ENCODE results near the gene NPY1R. TPM values are rescaled to one million over a fixed set of nuclear protein-coding genes. Genes with fewer than 3 reads are reported as not detected.

NPY1R gene
- not detected for total RNA-seq

DNA sequence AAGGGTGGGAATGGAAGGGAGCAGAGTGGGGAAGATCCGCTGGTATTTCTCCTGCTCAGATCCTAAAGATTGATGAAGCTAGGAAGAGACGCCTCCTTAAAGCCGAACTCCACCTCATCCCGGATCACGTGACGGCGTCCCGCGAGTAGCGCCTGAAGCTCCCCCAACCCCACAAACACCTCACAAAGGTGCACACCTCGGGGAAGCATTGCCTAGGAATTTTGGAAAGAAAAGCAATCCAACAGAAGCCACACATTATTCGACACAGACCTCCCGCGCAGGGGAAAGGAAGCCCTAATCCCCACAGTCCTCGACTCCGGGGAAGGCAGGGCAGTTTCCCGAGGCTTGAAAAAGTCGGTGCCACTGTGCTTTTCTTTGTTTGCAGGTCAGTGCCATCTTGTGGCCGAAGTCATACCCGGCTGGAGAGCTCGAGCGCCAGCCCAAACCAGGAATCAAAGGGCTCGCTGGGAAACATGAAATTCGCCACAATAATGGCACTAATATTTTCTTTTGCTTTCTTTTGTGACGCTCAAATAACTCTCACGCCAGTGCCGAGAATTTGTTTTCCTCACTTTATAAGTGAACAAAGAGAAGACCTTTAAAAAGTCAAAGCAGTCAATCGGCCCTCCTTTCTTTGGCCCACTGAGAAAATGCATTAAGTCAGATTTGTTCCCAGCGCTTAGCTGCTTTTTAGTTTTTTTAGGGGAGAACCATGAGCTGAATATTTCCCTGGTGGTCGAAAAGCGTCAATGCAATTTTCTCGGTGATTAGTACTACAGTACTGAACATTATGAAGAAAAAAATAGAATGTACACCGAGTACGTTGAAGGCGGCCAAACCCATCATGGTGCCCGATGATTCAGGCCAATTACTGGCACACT, at the start of gene NPY1R:
TSS of gene NPY1R (minus strand) at position 71 of the 881 bp plus-strand sequence. CDS start 6,042 bp downstream, outside the sequence.
- no peaks in the 10 kb centered on the region for H3K9me3 Mint-ChIP-seq
- no peaks in the 10 kb centered on the region for H3K36me3 Mint-ChIP-seq
- H3K27me3 Mint-ChIP-seq, result peaks cover 47% of the 10 kb centered on the region
- no peak within 1 kb of the TSS for H3K27ac Mint-ChIP-seq
- ATAC-seq (ENCODE audit: low read depth) (peak; percentile 50), DNase-seq (peak; percentile 39)
- H3K4me3 Mint-ChIP-seq, result peak within 1 kb of the TSS; percentile 73
- POLR2A ChIA-PET, result no interaction called here
- peaks cover 12% of the 10 kb centered on the region for H3K4me1 Mint-ChIP-seq

DNA sequence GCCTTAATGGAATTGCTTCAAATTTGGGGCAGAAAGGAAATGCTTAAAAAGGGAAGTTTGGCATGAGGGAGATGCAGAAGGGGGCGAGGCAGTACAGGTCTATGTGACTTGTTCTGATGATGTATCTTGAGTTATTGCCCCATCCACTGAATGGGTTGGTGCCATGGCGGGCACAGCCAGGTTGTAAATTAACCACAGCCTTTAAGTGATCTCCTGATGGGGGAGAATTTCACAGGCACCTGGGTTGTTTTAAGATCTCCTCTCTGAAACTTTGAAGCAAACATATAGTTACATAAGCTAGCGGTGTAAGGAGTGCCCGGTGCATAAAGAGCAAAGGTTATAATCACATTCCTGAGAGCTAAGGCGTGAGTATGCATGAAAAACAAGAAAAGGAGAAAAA, 48.3 kb upstream of the NPY1R start:
- no peaks in the 10 kb centered on the region for H3K4me1 Mint-ChIP-seq
- ATAC-seq (ENCODE audit: low read depth) (no peak), DNase-seq (no peak)
- peaks cover 6% of the 10 kb centered on the region for H3K27me3 Mint-ChIP-seq
- H3K4me3 Mint-ChIP-seq, result no peak overlapping the region
- no peaks in the 10 kb centered on the region for H3K9me3 Mint-ChIP-seq
- POLR2A ChIA-PET, result no interaction called here
- H3K27ac Mint-ChIP-seq, result no peak overlapping the region
- no peaks in the 10 kb centered on the region for H3K36me3 Mint-ChIP-seq

- no peaks in the 10 kb centered on the region for H3K9me3 Mint-ChIP-seq
- peaks cover 4% of the 10 kb centered on the region for H3K27me3 Mint-ChIP-seq
- H3K27ac Mint-ChIP-seq, result no peak overlapping the region
- no peak for ATAC-seq (ENCODE audit: low read depth)
- DNase-seq, result no peak
- no peaks in the 10 kb centered on the region for H3K36me3 Mint-ChIP-seq
- H3K4me3 Mint-ChIP-seq, result no peak overlapping the region
- no peaks in the 10 kb centered on the region for H3K4me1 Mint-ChIP-seq
- POLR2A ChIA-PET, result no interaction called here
These were observed 46.3 kb upstream of the NPY1R start for GRCh38 chr4:163378661-163379060.

DNA sequence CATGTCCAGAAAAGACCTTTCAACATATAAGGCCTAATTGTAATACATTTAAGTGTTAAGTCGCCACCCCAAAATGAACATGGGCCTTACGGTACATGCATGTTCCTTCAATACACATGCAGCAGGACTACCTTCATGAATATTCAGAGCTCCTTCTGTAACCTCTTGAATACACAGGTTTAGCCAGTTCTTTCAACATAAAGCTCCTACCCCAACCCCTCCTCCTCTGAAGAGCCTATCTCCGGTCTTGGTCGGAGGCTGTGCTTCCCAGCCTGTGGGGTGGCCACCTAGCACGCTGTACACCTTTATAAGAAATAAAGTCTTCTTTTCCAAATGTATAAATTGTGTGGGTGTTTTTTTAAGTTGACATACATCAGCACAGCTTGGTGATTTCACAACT, 39.6 kb upstream of the NPY1R start:
- DNase-seq (no peak), ATAC-seq (ENCODE audit: low read depth) (no peak)
- peaks cover 2% of the 10 kb centered on the region for H3K9me3 Mint-ChIP-seq
- H3K4me3 Mint-ChIP-seq, result no peak overlapping the region
- POLR2A ChIA-PET, result no interaction called here
- no peaks in the 10 kb centered on the region for H3K4me1 Mint-ChIP-seq
- no peaks in the 10 kb centered on the region for H3K36me3 Mint-ChIP-seq
- H3K27ac Mint-ChIP-seq, result no peak overlapping the region
- peaks cover 5% of the 10 kb centered on the region for H3K27me3 Mint-ChIP-seq

- H3K27me3 Mint-ChIP-seq, result peaks cover 5% of the 10 kb centered on the region
- POLR2A ChIA-PET, result no interaction called here
- no peaks in the 10 kb centered on the region for H3K4me1 Mint-ChIP-seq
- H3K9me3 Mint-ChIP-seq, result peaks cover 2% of the 10 kb centered on the region
- ATAC-seq (ENCODE audit: low read depth) (no peak), DNase-seq (no peak)
- no peak overlapping the region for H3K27ac Mint-ChIP-seq
- H3K4me3 Mint-ChIP-seq, result no peak overlapping the region
- H3K36me3 Mint-ChIP-seq, result no peaks in the 10 kb centered on the region
These were observed 35.3 kb upstream of the NPY1R start for GRCh38 chr4:163367651-163368050.

DNA sequence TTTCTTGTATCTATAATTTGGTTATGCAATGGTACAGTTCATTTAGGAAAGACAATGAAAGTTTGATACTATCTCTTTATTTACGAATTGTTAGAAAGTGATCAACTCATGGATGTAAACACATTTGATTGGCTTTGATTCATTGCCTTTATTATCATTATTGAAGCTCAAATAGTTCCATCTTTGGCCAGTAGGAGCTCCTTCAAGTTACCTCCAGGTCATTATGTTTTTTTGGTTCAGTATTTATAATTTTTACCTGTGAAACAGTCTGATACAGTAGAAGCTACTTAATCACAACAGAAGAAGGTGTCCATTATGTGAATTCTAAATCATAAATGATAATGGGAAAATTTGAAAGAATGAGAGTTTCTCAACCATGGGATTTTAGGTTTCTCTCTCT, 23.7 kb upstream of the NPY1R start:
- ATAC-seq (ENCODE audit: low read depth), result no peak
- H3K4me1 Mint-ChIP-seq, result no peaks in the 10 kb centered on the region
- POLR2A ChIA-PET, result no interaction called here

GRCh38 chr4:163353054-163353453, 20.7 kb upstream of the NPY1R start:
- POLR2A ChIA-PET, result no interaction called here
- H3K4me1 Mint-ChIP-seq, result no peaks in the 10 kb centered on the region
- no peak overlapping the region for H3K4me3 Mint-ChIP-seq
- no peaks in the 10 kb centered on the region for H3K9me3 Mint-ChIP-seq
- H3K27me3 Mint-ChIP-seq, result no peaks in the 10 kb centered on the region
- no peaks in the 10 kb centered on the region for H3K36me3 Mint-ChIP-seq
- ATAC-seq (ENCODE audit: low read depth), result no peak
- no peak overlapping the region for H3K27ac Mint-ChIP-seq
- no peak for DNase-seq

More for the DNA sequence above, 23.7 kb upstream of the NPY1R start:
- Mint-ChIP-seq H3K4me3 (no peak overlapping the region), H3K9me3 (no peaks in the 10 kb centered on the region), H3K27me3 (peaks cover 2% of the 10 kb centered on the region), H3K36me3 (no peaks in the 10 kb centered on the region), H3K27ac (no peak overlapping the region)
- no peak for DNase-seq

DNA sequence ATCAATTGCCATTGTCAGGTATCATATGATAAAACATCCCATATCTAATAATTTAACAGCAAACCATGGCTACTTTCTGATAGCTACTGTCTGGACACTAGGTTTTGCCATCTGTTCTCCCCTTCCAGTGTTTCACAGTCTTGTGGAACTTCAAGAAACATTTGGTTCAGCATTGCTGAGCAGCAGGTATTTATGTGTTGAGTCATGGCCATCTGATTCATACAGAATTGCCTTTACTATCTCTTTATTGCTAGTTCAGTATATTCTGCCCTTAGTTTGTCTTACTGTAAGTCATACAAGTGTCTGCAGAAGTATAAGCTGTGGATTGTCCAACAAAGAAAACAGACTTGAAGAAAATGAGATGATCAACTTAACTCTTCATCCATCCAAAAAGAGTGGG, 18.3 kb upstream of the NPY1R start:
- Mint-ChIP-seq H3K4me1 (no peaks in the 10 kb centered on the region), H3K4me3 (no peak overlapping the region), H3K36me3 (no peaks in the 10 kb centered on the region), H3K9me3 (no peaks in the 10 kb centered on the region), H3K27ac (no peak overlapping the region), H3K27me3 (peaks cover 12% of the 10 kb centered on the region)
- POLR2A ChIA-PET, result no interaction called here
- no peak for ATAC-seq (ENCODE audit: low read depth)
- DNase-seq, result no peak

DNA sequence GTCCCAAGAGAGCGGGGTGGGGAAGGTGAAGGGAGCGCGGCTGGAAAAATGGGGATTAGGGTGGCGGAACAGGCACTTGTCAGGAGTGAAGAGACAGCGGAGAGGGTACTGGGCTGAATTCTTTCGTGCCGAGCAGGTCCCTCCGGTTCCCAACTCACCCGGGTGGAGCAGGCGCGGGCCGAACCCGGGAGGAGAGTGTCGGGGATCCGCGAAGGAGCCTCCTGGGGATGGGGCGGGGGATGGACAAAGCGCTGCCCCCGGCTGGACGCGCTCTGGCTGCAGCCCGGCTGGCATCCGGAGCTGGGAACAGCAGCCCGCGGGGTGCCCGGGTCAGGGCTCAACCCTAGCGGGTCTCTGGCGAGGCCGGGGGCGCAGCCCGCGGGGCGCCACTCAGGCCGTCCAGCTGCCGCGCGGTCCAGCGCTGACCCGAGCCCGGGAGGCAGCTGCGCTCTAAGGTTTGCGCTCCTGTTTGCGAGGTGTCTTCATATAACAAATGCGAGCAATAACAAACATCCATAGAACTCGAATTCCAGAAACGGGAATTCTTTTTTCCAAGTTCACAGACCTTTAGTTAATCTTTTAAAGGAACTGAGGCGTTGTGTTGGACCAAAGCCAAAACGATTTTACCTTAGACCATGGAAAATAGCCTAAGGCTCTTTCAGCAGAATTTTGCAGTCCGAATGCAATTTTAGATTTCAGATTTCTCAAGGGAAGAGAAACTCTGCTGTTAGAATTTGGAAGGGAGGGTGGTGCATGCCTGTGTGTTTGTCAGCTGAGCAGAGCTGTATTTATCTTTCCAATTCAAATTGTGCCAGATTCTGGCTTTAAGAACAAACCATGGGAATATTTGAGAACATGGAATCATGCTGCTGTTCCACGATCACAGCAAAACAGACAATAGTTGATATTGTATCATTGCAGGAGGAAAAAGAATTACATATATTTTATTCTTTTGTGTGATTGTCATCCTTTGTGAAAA, 12.0 kb upstream of the NPY1R start:
- Mint-ChIP-seq H3K36me3 (no peaks in the 10 kb centered on the region), H3K4me3 (no peak overlapping the region), H3K27me3 (peaks cover 41% of the 10 kb centered on the region), H3K27ac (no peak overlapping the region), H3K9me3 (peaks cover 1% of the 10 kb centered on the region), H3K4me1 (no peaks in the 10 kb centered on the region)
- DNase-seq (no peak), ATAC-seq (ENCODE audit: low read depth) (no peak)
- POLR2A ChIA-PET, result no interaction called here

DNA sequence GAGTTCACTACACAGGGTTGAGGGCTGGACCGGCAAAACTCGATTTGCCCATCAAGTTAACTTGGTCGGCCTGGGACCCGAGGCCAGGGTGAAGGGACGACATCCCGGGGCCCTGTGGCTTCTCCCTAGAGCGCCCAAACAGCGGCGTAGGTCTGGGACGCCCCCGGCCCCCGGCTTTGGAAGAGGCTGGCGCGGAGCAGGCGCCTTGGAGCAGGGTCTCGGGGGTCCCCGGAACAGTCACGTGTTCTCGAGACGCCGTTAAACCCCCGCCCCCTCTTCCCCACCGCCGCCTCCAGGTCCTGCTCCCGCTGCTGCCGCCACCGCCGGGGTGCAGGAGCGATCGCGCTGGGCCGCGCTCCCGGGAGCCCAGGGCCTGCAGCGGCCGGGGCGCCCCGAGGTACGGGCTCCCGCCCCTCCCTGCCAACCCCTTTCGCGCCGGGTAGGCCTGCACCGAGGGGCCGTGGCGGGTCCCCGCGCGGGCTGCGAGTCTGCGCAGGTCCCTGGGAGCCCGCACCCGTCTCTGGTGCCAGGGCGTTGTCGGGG, 11.3 kb upstream of the NPY1R start, which contains the start of gene NPY5R:
TSS of gene NPY5R (plus strand) at position 289 of the 543 bp plus-strand sequence. CDS start 6,382 bp downstream, outside the sequence.
- Mint-ChIP-seq H3K27me3 (peaks cover 46% of the 10 kb centered on the region), H3K27ac (no peak within 1 kb of the TSS), H3K4me3 (no peak within 1 kb of the TSS), H3K36me3 (no peaks in the 10 kb centered on the region), H3K9me3 (peaks cover 1% of the 10 kb centered on the region), H3K4me1 (no peaks in the 10 kb centered on the region)
- DNase-seq, result no peak
- POLR2A ChIA-PET, result no interaction called here
- no peak for ATAC-seq (ENCODE audit: low read depth)

DNA sequence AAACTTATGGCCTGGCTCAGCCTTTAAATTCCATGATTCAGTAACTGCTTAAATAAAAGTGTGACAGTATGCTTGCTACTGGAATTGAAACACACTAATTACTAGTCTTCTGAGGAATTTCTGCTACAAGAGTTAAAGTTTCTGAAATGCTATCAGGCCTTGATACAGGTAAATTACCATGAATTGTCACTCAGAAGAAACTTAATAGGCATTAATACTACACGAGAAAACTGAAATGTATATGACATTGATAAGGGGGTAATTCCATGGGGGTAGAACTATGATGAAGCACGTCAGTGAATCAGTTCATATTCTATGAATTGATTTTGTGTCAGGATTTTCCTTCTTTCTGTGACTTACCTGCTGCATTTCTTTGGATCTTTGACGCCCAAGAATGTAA, 3.0 kb upstream of the NPY1R start:
- Mint-ChIP-seq H3K4me3 (no peak overlapping the region), H3K27ac (no peak overlapping the region), H3K36me3 (no peaks in the 10 kb centered on the region), H3K4me1 (peaks cover 12% of the 10 kb centered on the region), H3K9me3 (no peaks in the 10 kb centered on the region), H3K27me3 (peaks cover 42% of the 10 kb centered on the region)
- POLR2A ChIA-PET, result no interaction called here
- DNase-seq, result no peak
- ATAC-seq (ENCODE audit: low read depth), result no peak

GRCh38 chr4:163331629-163332376, 593 bp downstream of the NPY1R start:
- H3K4me3 Mint-ChIP-seq, result peak overlapping the region; percentile 73
- ATAC-seq (ENCODE audit: low read depth), result no peak

More at GRCh38 chr4:163331629-163332376, 593 bp downstream of the NPY1R start:
- no peak for DNase-seq
- Mint-ChIP-seq H3K4me1 (peaks cover 12% of the 10 kb centered on the region), H3K9me3 (no peaks in the 10 kb centered on the region), H3K27ac (no peak overlapping the region), H3K36me3 (no peaks in the 10 kb centered on the region), H3K27me3 (peaks cover 47% of the 10 kb centered on the region)
- POLR2A ChIA-PET, result no interaction called here

Data from activated naive CD8-positive, alpha-beta T cell treated with anti-CD3 and anti-CD28 coated beads, Interleukin-2, amount 10 ng/mL, durations not matched to agents 7 days and 5 days (primary cell).